GM21526 (cell line): ENCODE data around the gene IL20.
A peak's percentile ranks its signal among the peaks of the same experiment; 100 is the strongest.

Source experiments
- ATAC-seq: cut with Tn5 transposase; IDR thresholded peaks from one replicate; pipeline ENCODE4 v1.9.1; 2021; ENCODE audit warnings: moderate library complexity; ENCODE audit not compliant: unreplicated experiment, low FRiP score

The IL20 gene

DNA sequence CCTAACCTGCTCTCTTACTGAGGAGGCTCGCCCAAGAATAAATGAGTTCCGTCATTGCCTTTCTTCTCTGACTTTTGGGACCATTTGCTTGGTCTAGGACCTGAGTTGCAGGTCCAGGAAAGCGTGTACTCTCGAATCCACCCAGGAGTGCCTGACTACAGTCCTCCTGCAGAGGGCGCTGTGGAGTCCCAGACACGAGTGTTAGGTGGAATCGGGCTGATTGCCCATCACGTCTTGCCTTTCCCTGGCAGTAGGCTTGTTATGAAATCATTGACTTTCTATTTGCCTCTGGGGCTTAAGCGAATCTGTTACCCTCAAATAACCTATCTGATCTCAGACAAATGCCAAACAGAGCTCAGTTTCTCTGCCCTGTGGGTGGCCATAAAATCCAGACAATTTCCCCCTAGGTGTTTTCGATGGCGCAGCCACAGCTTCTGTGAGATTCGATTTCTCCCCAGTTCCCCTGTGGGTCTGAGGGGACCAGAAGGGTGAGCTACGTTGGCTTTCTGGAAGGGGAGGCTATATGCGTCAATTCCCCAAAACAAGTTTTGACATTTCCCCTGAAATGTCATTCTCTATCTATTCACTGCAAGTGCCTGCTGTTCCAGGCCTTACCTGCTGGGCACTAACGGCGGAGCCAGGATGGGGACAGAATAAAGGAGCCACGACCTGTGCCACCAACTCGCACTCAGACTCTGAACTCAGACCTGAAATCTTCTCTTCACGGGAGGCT, at the start of gene IL20:
IL20 (plus strand) TSS at position 685 of the 733 bp plus-strand sequence. CDS start 230 bp downstream, outside the sequence.
- no peak for ATAC-seq

DNA sequence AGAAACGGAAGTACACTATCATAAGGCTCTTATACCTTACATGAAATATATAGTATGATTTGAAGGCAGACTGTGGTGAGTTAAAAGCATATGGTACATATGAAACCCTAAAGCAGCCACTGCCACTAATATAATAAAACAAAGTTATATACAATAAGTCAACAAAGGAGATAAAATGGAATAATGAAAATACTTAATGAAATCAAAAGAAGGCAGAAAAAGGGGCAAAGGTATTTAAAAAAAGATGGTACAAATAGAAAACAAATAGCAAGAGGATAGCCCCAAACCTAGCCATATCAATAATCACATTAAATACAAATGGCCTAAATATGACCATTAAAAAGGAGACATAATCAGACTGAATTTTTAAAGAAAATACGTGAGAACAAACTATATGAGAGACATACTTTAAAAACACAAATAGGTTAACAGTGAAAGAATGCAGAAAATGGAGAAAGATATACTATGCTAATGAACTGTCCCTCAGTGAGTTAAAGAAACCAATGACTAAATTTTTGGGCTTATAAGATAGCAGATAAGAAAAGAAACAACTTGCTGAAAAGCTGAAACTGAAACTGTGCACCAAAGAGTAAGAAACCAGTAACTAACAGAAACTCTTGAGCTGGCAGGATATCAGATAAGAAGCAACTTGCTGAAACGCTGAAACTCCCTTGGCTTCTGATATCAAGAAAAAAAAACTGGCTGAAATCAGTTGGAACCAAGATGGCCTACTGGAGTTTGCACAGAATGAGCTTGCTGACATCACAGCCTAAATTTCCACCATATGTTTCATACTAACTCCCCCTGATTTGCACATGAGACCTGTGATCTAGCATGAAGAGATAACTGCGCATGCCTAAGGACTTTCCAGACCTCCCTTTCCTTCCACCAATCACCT, 48.8 kb upstream of the IL20 start:
- ATAC-seq, result peak; percentile 51

DNA sequence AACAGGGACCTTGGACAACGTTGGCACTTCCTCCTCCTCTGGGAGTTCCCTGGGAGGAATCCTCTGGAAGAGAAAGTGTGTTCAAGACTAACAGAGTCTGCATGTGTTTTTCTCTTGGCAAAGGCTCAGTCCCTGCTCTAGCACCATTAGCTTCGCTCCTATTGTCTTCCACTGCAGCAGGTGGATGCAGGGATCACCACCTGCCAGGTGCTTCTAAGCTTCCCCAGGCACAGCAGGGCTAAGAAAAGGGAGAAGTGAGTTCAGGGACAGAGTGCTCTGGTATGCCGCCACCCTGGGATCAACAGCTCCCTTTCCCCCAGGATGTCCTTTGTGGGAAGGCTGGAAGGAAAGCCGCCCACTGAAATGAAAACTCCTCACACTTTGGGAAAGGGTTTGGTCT, 43.9 kb upstream of the IL20 start:
- no peak for ATAC-seq

DNA sequence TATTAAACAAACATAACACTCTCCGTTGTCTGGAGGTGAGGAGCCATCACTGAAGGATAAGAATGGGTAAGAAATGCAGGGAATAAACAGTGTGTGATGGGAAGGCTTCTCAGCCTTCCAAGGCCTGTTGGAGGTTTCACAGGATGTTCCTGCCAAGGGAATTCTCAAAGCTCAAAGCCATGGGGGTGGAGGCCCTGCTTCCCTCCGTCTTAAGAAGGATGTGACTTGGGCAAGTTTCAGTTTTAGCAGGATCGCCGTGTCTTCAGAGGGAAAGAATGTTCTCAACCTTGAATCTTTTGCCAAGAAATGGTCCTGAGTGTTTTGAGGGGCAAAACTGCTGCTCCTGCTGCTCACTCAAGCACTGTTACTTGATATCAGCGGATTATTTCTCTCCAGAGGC, 41.7 kb upstream of the IL20 start:
- no peak for ATAC-seq

DNA sequence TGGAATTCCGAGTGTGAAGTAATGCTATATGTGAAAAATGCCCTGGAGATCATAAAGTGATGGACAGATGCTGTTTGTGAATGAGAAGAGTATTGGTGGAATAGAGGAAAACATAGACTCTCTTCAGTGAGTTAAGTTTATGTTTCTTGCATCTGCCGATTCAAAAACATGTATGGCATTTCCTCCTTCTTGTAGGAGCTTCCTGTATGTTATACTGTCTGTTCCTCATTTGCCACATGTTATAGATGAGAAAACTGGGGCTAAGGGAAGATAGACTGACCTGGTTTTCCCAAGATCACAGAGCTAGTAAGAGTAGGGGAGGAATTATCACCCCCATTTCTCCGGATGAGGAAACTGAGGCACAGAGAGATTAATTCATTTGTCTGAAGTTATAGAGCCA, 41.1 kb upstream of the IL20 start:
- ATAC-seq, result no peak

GRCh38 chr1:206826394-206826793, 39.0 kb upstream of the IL20 start:
- no peak for ATAC-seq

- no peak for ATAC-seq
These were observed 37.4 kb upstream of the IL20 start for GRCh38 chr1:206828061-206828460.

GRCh38 chr1:206828765-206829164, 36.7 kb upstream of the IL20 start:
- ATAC-seq, result no peak

- ATAC-seq, result no peak
These were observed 36.1 kb upstream of the IL20 start for GRCh38 chr1:206829282-206829681.

- no peak for ATAC-seq
These were observed 35.5 kb upstream of the IL20 start for GRCh38 chr1:206829875-206830274.

- ATAC-seq, result no peak
These were observed 33.8 kb upstream of the IL20 start for GRCh38 chr1:206831650-206832049.

- ATAC-seq, result no peak
These were observed 33.0 kb upstream of the IL20 start for GRCh38 chr1:206832352-206832880.

DNA sequence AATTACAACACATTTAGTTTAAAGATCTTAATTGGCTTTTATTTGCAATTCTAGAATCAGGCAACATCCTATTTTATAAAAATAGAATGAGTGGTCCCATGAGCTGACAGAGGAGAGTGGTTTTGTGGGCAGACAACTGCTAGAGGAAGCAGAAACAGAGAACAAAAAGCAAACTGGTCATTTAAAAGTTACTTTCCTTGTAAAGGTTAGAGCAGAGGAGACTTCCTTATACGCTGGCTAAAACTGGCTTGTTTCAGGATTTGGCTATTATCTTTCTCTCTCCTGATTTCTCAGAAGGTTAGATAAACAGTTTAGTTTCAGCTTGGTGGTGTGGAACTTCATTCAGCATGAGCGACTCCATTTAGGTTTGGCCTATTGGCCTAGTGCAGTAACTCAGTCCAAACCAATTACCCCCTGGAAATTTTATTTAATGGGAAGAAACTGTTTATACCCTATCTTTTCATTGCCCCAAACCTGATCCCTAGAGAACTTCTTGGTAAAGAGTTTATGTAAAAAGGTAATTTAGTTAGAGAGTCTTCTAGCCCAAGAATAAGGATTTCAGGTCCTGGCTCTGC, 32.2 kb upstream of the IL20 start:
- no peak for ATAC-seq

- ATAC-seq, result no peak
These were observed 31.6 kb upstream of the IL20 start for GRCh38 chr1:206833801-206834200.

- ATAC-seq, result no peak
These were observed 31.2 kb upstream of the IL20 start for GRCh38 chr1:206834217-206834616.

GRCh38 chr1:206834711-206835110, 30.7 kb upstream of the IL20 start:
- ATAC-seq, result no peak

DNA sequence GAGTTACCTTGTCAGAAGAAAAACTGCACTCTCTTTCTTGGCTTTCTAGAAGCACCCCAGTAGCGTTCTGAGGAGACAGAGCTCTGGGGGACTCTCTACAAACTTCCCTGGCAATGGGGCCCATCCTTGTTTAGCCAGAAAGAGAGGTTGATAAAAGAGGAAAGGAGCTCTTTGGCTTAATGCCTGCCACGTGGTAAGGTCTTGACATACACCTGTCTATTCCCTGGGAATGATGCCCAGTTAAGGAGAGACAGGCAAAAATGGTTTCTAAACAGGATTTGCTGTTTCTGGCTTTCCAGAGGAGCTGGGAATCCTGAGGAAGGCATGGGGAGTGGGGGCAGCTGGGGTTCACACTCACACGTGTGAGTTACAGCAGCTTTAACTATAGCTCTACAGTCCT, 30.2 kb upstream of the IL20 start:
- ATAC-seq, result no peak

DNA sequence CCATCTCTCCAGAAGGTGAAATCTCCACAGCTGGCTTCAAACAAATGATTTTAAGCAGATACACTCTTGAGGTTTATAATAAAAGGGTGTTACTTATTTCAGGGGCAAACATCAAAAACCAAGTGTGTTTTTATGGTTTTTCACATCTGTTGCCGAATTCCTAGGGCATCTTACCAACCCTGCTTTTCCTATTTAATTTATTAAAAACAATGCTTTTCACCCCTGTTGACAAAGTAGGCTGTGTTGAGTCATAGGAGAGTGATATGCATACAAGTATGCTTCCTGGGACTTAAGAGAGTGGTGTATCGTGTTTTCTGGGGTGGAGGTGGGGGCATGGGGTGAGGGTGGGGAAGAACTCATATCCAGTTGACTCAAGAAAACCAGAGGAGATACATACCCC, 29.3 kb upstream of the IL20 start:
- ATAC-seq, result no peak

DNA sequence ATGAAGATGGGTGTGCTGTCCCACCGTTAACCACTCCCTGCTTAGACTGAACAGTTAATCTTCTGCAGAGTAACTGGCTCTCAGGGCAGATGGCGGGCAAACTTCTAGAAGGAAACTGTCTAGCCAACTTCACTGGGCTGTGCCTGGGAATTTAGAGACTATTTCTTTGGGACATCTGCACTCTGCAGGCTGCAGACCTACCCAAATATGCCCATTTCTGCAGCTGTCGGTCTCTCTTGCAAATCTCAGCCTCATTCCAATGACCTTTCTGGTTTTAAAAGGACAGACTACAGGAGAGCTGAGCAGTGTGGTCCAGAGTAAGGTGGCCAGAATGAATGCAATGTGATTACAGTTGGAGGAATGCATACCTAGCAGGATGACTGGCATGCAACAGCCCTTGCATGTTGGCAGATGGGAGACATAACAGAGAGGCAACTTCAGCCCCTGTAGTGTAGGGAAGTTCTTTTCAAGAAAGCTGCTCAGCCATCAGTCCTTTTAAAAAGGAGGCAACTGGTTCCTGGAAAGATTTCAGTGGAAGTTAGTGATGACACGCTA, 26.3 kb upstream of the IL20 start:
- no peak for ATAC-seq

GRCh38 chr1:206839857-206840256, 25.6 kb upstream of the IL20 start:
- ATAC-seq, result no peak
